Adipose tissue (tissue), 3 donors: ENCODE results near the gene DAP. TPM values are rescaled to one million over a fixed set of nuclear protein-coding genes. Genes with fewer than 3 reads are reported as not detected.
"Not testable (repeated sequence)": the region's sequence is repeated elsewhere in the genome, so short reads cannot be mapped to it uniquely, and the experiment has no call there.

Experiments used
- H3K27ac ChIP-seq: one replicate; pipeline ENCODE4 v1.5.1; 2013; ENCODE audit warnings: low read depth, low read length
- WGBS, 3 donors: extraction: QIAGEN DNeasy Blood & Tissue Kit; methylation state at CpG; one replicate each; pipeline ENCODE4 v1.1.7; 2013; 5-methylcytosine and 5-hydroxymethylcytosine counted together
- polyA plus RNA-seq, 3 donors: library from polyadenylated mRNA; stranded (reverse); fragments of 200-250 nt; gene quantifications; one replicate each; pipeline ENCODE4 v1.2.3, GENCODE V29; 2013
- donor health status: healthy with polysubstance abuse.
- donor health status: Bipolar disorder and iron deficiency.
- donor health status: healthy.

DAP gene
- polyA plus RNA-seq, 3 donors = 46.9 to 132 (median 102) TPM

DNA sequence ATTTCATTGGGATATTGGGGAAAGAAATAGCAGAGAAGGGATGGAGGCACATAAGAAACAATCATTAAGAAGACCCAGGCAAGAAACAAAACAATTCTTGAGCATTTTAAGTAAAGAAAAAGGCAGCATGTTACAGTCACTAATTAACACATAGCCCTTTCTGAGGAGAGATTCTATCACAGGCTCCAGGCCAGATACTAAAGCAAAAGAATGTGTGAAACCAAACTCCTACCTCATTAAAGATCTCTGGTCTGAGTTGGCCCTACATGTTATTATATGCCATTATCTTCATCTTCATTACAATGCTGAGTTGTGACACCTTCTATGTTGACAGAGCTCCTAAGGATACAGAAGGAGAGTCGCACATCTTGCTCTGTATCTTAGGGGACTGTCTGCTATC is 37.5 kb downstream of the DAP start:
- H3K27ac ChIP-seq = no peak overlapping the region
- WGBS, 3 donors = 96 to 99% (median 97%) methylated on average over 1 of the region's 1 CpG

DNA sequence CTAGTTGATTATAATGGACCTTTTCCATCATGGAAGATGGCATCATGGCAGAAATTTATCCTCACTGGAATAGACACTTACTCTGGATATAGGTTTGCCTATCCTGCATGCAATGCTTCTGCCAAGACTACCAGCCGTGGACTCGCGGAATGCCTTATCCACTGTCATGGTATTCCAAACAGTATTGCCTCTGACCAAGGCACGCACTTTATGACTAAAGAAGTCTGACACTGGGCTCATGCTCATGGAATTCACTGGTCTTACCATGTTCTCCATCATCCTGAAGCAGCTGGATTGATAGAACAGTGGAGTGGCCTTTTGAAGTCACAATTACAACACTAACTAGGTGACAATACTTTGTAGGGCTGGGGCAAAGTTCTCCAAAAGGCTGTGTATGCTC is 40.3 kb downstream of the DAP start:
- H3K27ac ChIP-seq = not testable (repeated sequence)
- 98 to 99% (median 98%) methylated on average over 4 of the region's 4 CpGs for WGBS, 3 donors

DNA sequence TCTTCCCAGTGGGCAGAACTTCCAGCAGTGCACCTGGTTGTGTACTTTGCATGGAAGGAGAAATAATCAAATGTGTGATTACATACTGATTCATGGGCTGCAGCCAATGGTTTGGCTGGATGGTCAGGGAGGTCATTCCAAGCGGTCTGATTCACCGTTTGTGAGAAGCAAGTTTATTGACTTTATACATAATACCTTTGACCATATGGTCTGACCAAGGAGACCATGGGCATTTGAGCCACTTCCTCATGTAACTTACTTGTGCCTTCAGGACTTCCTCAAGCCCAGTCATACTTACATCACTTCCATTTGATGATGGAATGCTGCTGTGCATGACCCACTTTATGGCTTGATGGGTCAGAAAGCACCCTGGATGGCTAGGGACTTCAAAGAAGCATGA is 41.1 kb downstream of the DAP start:
- no peak overlapping the region for H3K27ac ChIP-seq
- 43 to 93% (median 90%) methylated on average over 2 of the region's 2 CpGs for WGBS, 3 donors

DNA sequence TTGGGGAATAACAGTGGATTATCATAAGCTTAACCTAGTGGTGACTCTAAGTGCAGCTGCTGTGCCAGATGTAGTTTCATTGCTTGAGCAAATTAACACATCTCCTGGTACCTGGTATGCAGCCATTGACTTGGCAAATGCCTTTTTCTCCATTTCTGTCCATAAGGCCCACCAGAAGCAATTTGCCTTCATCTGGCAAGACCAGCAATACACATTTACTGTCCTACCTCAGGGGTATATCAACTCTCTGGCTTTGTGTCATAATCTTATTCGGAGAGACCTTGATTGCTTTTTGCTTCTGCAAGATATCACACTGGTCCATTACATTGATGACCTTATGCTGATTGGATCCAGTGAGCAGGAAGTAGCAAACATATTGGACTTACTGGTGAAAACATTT is 42.4 kb downstream of the DAP start:
- not testable (repeated sequence) for H3K27ac ChIP-seq
- WGBS, 3 donors = 70 to 100% (median 91%) methylated on average over 1 of the region's 1 CpG

DNA sequence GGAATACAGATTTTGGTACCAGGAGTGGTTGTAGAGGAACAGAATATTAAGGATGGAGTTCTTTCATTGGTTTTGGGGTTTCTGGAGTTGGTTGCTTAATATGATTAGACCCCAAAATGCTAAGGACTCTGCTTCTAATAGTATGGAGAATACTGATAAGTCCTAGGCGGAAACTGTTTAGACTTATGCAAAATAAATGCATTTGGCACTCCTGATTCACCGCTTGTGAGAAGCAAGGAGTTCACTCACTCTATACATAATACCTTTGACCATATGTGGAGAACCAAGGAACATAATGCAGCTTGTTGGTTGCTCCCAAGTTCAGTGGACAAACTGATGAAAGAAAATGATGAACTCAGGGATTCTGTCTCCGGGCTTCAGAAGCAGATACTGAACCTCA is 44.2 kb downstream of the DAP start:
- H3K27ac ChIP-seq = not testable (repeated sequence)
- WGBS, 3 donors = 96% methylated on average over 3 of the region's 3 CpGs

DNA sequence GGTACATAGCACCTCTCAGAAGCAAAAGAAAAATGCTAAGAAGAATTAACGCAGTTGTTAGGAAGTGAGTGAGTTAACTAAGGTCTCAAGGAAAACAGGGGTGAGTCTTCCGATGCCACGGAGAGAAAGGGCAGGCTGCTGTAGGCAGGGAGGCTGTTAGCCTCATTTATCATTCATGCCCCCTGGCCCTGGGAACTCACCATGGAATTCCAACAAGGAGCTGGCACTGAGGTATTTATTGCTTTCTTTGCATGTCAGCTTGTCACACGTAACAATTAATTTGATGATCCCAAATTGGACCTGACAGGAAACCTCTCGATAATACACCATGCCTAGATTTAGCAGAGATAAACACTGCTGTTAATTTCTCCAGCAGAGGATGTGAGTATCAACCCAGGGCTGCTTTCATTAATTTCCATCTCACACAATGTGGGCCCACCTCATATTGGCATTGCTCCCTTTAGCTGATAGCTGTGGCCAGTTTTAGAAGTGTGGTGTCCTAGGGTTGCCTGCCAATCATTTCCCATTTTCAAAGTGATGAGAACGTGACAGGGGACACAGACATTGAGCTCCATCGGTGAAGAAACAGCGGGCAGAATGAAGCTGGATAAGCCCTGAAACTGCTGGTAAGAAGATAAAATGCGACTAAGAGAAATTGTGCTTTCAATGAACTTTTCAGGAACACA is 45.3 kb downstream of the DAP start:
- H3K27ac ChIP-seq = no peak overlapping the region
- 71 to 90% (median 87%) methylated on average over 9 of the region's 9 CpGs for WGBS, 3 donors

DNA sequence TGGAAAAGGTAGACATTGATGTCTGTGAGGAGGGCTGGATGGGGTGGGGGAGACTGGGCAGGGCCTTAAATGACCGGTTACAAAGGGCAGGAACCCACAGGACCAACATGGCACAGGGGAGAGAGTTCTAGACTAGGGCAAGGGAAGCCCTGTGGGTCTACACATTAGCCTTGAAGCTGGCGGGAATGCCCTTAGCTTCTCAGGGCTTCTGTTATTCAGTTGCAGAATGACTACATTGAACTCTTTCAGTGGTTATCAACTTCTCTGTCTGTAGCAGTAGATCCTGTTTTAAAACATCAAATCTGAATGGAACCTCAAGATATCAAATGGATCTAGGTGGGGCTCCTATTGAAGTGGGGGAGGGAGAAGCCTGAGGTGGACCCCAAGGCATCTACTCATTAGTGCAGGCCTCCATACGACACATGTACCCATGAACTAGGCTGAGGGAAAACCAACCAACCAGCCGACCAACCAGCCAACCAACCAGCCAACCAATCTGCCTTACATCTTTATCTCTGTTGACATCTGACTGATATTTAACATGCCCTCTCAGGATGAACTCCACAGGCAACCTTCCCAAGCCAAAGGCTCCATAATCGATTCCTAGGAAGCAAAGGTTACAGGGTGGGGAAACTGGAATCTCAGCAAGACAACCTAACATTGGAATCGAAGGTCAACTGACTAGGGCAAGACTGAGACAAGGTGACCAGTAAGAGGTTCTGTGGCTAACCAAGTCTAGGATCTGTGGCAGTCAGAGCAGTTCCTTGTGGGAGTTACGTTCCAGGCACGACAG is 48.3 kb downstream of the DAP start:
- H3K27ac ChIP-seq = no peak overlapping the region
- 91 to 96% (median 94%) methylated on average over 8 of the region's 8 CpGs for WGBS, 3 donors

DNA sequence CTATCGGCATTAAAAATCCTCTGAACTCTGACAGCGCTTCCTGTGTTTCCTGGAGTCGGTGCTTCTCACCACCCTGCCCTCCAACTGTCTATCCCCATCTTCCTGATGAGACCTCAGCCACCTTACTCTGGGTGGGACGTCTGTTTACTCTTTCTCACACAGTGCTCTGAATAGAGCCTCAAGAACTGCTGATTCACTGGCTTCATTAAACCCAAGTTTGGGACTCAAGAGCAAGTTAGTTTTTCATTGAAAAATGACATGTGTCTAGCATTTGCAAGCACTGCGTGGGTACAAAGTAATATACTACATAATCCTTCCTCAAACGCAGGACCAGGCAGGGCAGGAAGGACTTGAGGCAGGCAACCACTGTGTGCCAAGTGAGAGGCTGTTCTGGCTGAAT is 49.5 kb downstream of the DAP start:
- WGBS, 3 donors = 69 to 83% (median 81%) methylated on average over 6 of the region's 6 CpGs
- no peak overlapping the region for H3K27ac ChIP-seq

DNA sequence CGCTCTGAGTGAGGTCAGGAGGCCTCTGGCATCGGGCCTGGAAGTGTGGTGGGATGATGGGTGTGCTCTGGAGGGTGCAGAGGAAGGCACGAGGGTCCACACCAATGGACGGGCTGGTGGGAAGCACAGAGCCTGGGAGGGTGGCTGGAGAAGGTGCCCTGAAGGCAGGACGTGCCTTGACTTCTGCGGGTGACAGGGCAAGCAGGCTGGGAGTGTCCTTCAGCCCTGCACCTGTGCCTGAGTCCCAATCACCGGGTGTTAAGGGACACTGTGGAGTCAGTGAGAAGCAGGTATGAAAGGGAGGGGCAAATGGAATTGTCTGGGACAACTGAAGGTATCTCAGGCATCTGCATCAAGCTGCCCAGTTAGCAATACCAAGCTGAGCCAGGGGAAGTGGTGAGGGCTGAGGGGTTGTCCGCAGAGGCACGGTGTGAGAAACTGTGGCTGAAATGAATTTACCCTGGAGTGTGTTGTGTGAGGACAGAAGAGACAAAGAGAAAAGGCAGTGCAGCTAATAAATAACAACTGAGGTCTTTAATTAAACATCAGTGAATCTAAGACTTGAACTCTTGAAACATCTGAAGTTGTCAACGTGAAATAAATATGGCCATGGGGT is 50.4 kb downstream of the DAP start:
- WGBS, 3 donors = 57 to 92% (median 85%) methylated on average over 10 of the region's 10 CpGs
- no peak overlapping the region for H3K27ac ChIP-seq

DNA sequence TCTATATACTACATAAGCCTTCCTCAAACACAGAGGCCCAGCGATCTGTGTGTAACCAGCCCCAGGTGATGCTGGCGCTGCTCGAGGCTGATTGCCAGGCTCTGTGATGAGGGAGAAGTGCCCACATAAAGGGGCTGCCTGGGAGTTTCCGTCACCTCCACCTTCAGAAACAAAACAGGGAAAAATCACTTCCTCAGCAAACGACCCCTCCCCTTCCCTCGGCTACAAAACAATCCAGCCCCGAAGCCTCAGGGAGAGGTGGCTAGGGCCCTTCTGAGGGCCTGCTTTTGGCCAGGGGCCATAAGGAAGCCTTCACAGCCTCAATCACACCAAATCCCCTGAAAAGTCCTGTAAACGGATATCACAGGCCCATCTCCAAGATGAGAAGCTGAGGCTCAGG is 51.1 kb downstream of the DAP start:
- 55 to 88% (median 86%) methylated on average over 8 of the region's 8 CpGs for WGBS, 3 donors
- H3K27ac ChIP-seq = no peak overlapping the region

DNA sequence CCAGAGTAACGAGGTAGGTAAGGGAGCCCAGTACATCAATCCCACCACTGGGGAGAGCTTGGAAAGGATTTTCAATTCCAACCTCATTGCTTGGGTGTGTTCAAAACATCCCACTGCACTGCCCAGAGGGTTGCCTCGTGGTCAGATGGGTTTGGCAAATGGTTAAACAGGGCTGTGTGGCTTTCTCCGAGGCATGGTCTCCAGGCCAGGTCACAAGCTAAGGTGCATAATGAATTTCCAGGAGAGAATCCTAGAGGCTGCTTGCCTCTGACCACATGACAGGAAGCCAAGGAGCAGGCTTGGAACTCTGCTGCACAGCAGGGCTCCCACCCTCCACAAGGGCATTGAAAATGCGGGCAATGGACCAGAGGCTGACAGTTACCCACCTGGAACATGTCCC is 51.6 kb downstream of the DAP start:
- WGBS, 3 donors = 68 to 91% (median 88%) methylated on average over 4 of the region's 4 CpGs
- H3K27ac ChIP-seq = no peak overlapping the region

DNA sequence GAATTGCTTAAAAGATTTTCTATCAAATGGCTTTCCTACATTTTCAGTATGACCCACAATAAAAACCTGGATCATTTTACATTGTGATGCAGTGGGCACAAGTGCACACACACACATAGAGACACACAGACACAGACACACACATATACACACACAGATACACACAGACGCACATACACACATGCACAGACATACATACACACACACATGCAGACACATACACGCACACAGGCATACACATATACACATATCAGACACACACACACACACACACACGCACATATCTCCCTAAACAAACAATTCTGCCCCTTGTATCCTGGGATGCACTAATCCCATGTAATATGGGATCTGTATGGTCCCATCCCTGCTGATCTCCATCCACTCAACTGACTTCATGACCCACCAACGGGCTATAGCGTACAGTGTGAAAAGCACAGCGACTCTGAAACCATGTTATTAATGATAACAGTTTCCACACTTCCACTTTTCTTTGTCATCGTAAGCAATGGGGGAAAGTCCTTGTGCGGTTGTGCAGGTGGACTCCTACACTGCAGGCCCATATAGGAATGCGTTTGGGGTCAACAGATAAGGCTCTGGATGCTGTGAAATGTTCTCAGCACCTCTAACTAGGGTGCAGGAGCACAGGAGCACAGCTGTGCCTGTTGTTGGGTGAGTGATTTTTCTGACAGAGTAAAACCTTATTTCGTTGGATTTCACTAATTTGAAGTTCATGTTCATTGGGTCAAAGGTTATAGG is 52.7 kb downstream of the DAP start:
- no peak overlapping the region for H3K27ac ChIP-seq
- 84 to 94% (median 88%) methylated on average over 10 of the region's 10 CpGs for WGBS, 3 donors

DNA sequence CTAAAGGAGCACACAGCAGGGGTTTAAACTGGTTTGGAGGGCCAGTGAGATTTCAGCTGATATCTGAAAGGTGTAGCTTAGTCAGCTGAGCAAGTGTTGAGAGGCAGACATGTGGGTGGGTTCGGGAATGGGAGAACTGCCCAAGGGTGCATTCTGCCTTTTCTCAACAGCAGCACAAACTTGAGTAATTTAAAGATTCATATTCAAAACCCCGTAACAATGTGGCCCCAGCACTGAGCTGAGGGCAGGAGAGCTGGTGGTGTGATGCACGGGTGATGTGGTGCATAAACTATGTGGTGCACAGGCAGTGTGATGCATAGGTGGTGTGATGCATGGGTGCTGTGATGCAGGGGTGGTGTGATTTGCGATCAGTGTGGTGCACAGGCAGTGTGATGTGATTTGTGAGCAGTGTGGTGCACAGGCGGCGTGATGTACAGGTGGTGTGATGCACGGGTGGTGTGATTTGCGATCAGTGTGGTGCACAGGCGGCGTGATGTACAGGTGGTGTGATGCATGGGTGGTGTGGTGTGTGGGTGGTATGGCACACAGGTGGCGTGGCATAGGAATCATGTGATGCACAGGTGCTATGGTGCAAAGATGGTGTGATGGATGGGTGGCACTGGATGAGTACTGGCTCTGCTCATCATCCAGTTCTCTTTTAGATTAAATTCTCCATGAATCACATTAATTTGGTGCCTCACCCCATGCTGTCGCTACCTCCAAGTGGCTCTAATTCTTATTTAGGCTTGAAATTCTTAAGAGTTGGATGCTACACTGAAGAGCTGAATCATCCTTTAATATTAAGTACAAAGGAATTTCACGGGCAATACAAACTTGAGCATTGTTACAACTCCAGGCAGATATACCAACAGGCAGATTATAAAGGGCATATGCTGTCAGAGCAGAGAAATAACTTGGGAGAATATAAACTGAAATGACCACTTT is 53.6 kb downstream of the DAP start:
- 87 to 95% (median 91%) methylated on average over 13 of the region's 13 CpGs for WGBS, 3 donors

DNA sequence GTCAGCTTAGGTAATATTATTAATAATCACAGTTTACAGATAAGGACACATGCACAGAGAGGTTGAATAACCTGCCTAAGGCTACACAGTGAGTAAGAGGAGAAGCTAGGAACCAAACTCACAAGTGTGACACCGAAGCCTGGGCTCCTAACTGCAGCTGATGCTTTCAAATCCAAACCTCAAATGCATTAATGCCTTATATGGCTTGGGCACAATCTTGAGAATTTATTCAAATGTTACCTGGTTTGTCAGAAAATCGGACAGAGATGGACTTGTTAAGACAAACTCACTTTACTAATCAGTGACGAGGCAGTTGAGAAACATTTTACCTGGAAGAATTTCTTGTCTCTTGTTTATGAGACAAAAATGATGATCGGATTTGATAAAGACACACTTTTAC is 54.7 kb downstream of the DAP start:
- H3K27ac ChIP-seq = no peak overlapping the region
- 85 to 94% (median 92%) methylated on average over 4 of the region's 4 CpGs for WGBS, 3 donors

More for the DNA sequence above, 53.6 kb downstream of the DAP start:
- H3K27ac ChIP-seq = no peak overlapping the region

DNA sequence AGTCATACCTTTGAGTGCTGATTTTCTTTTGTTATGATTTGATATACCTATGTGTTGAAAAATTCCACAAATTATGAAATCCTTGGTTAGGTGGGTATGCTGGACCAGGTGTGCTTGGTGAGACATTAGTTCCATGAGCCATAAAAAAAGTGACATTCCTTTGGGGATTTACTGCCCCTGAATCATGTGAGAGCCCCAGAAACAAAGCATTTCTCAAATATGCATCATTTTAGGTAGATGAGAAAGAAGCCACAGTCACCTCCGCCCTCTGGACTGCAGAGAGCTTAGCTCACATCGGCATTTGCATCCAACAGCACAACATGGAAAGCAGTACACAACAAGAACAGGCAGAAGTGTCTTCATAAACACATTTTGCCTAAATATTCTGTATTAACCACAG is 55.3 kb downstream of the DAP start:
- no peak overlapping the region for H3K27ac ChIP-seq
- 91 to 95% (median 95%) methylated on average over 2 of the region's 2 CpGs for WGBS, 3 donors

DNA sequence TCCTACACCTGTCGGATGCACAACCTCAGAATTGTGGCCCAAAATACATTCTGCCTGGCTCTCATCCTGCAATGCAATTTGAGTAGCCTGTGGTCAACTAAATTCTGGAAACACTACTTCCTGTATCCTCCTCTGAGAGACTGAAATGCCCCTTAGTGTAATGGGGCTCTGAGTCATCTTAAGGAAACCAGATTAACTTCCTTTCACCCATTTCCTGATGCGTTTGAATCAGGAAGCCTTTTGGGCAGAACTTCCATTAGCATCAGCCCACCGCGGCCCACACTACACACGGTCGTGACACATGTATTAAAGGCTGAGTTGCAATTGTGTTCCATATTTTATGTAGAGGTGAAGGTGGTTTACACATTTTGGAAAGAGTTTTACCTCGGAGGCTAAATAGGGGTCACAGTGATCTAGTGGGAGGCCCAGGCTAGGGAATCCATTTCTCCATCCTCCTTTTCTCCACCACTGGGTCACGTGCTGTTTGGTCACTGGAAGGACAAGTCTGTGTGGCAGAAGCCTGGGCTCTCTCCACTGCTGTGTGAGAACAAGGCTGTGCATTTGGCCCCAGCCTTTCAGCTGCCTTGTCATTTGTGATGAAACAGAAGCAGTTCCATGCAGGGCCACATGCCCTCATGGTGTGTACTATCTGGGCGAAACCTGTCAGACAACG is 55.9 kb downstream of the DAP start:
- WGBS, 3 donors = 42 to 70% (median 53%) methylated on average over 10 of the region's 10 CpGs
- H3K27ac ChIP-seq = no peak overlapping the region

DNA sequence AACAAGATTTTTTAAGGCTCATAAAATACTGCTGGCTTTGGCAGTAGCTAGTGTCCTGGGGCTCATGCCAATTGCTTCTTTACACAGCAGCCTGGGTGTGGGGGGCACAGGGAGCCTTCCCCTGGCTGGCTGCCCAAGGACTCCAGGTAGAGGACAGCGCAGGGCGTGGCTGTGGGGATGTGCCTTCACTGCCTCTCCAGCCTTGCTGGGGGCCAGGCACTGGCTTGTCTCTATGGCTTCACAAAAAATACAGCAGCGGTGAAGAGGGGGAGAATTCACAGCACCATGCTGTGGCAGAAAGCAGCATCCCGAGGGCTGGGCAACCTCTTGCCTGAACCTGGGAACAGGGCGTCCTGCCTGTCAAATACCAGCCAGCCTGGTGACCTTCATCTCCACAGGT is 57.4 kb downstream of the DAP start:
- H3K27ac ChIP-seq = no peak overlapping the region
- WGBS, 3 donors = 33 to 86% (median 82%) methylated on average over 5 of the region's 5 CpGs
